Measurements from ENCODE around the gene SLC1A2.

GRCh38 chr11:35376118-35376510 lies 43.2 kb downstream of the SLC1A2 start:
- TF ChIP-seq POLR2AphosphoS5 (IDR thresholded peaks at IDR 0.05; ENCODE audit: low read depth), result no peak
- TF ChIP-seq EZH2 (IDR thresholded peaks at IDR 0.05; ENCODE audit: low read depth, unreplicated experiment), result no peak
- TF ChIP-seq EZH2phosphoT487 (IDR thresholded peaks at IDR 0.05; ENCODE audit: unreplicated experiment), result no peak
- TF ChIP-seq REST (IDR thresholded peaks at IDR 0.05; ENCODE audit: unreplicated experiment), result no peak
- no peak for TF ChIP-seq JUNB (IDR thresholded peaks at IDR 0.05; ENCODE audit: unreplicated experiment)

Measured in GM23338 (cell line).